Measurements from ENCODE around the gene CEP89.

- TF ChIP-seq CTCF (IDR thresholded peaks at IDR 0.05; ENCODE audit: low read depth, low read length, poor library complexity, severe bottlenecking) (no peak), EZH2phosphoT487 (IDR thresholded peaks at IDR 0.05; ENCODE audit: borderline replicate concordance, low read length) (no peak)
These were observed 119.5 kb downstream of the CEP89 start for GRCh38 chr19:32852216-32852615.

Data from DOHH2 (cell line).